ENCODE results near the gene ANKLE2.
"Not testable (repeated sequence)": the region's sequence is repeated elsewhere in the genome, so short reads cannot be mapped to it uniquely, and the experiment has no call there.

Gene ANKLE2

GRCh38 chr12:132788375-132789098 is 26.9 kb upstream of the ANKLE2 start:
- Mint-ChIP-seq H3K4me1 (peaks cover 5 to 11% of the 10 kb centered on the region in 2 donors), H3K27ac (no peak overlapping the region), H3K9me3 (no peaks in the 10 kb centered on the region), H3K27me3 (no peaks in the 10 kb centered on the region), H3K36me3 (peaks cover 56 to 65% of the 10 kb centered on the region in 2 donors), H3K4me3 (no peak overlapping the region)
- ATAC-seq (replicated peaks) (no peak), DNase-seq (no peak)

DNA sequence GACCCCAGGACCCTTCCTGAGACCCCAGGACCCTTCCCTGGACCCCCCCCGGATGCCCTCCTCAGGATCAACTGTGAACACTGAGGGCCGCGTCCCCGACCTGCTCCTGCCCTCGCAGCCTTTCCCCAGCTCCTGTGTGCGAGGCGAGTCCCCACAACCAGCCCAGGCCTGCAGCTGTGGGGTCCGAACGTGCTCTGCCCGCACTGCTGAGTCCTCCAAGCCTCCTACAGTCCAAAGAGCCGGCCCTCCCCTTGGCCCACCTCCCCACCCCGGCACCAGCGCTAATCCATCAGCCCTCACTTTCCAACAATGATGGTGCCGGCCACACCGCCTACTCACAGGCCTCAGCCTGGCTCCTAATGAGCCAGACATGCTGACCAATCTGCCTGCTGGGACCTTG is 26.2 kb upstream of the ANKLE2 start:
- Mint-ChIP-seq H3K36me3 (peaks cover 59 to 70% of the 10 kb centered on the region in 2 donors), H3K4me3 (peak overlapping the region in 1 of 2 donors; percentile 8), H3K27me3 (no peaks in the 10 kb centered on the region), H3K4me1 (peaks cover 5 to 11% of the 10 kb centered on the region in 2 donors), H3K9me3 (no peaks in the 10 kb centered on the region), H3K27ac (peak overlapping the region; percentile 81)
- DNase-seq, result no peak
- ATAC-seq (replicated peaks), result no peak

DNA sequence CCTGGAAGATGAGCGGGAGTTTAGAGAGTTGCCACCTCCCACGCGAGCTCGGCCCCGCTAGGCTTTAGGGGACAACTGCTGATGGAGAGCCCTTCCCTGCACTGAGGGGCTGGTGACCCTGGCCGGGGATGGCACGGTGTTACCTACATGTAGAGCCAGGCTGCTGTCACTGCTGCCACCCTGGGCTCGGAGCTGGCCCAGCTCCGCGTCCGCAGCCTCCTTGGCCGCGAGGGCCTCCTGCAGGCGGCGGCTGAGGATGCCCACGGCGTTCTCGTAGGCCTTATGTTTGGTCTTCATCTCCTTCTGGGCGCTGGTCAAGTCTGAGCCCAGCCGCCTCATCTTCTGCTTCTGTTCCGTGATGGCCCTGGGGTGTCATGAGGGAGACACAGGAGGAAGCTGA is 24.6 kb upstream of the ANKLE2 start:
- peaks cover 2 to 10% of the 10 kb centered on the region in 2 donors for H3K4me1 Mint-ChIP-seq
- DNase-seq (no peak), ATAC-seq (replicated peaks) (no peak)
- peaks cover 60 to 71% of the 10 kb centered on the region in 2 donors for H3K36me3 Mint-ChIP-seq
- no peak overlapping the region for H3K4me3 Mint-ChIP-seq
- no peak overlapping the region for H3K27ac Mint-ChIP-seq
- H3K27me3 Mint-ChIP-seq, result no peaks in the 10 kb centered on the region
- H3K9me3 Mint-ChIP-seq, result no peaks in the 10 kb centered on the region

DNA sequence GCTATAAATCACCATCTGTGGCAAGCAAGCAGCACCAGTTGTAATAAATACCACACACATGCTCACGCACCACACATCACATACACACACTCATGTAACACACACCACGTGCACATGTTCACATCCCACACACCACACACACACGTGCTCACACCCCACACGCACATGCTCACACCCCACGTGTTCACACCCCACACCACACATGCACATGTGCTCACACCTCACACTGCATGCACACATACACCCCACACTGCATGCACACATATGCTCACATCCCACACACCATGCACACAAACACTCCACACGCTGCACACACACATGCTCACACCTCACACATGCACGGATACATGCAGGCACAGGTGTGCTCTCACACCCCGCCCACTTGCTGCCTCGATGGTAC is 22.9 kb upstream of the ANKLE2 start:
- H3K4me1 Mint-ChIP-seq, result peaks cover 0 to 13% of the 10 kb centered on the region in 2 donors
- H3K27ac Mint-ChIP-seq, result peak overlapping the region; percentile 43
- H3K36me3 Mint-ChIP-seq, result peaks cover 62 to 78% of the 10 kb centered on the region in 2 donors
- no peaks in the 10 kb centered on the region for H3K27me3 Mint-ChIP-seq
- DNase-seq, result no peak
- ATAC-seq (replicated peaks), result no peak
- H3K4me3 Mint-ChIP-seq, result no peak overlapping the region
- H3K9me3 Mint-ChIP-seq, result no peaks in the 10 kb centered on the region

GRCh38 chr12:132783917-132784531 is 22.4 kb upstream of the ANKLE2 start:
- DNase-seq, result no peak
- H3K36me3 Mint-ChIP-seq, result peaks cover 58 to 75% of the 10 kb centered on the region in 2 donors
- no peak overlapping the region for H3K27ac Mint-ChIP-seq
- ATAC-seq (replicated peaks), result no peak
- H3K9me3 Mint-ChIP-seq, result no peaks in the 10 kb centered on the region
- peaks cover 0 to 13% of the 10 kb centered on the region in 2 donors for H3K4me1 Mint-ChIP-seq
- H3K27me3 Mint-ChIP-seq, result no peaks in the 10 kb centered on the region
- H3K4me3 Mint-ChIP-seq, result no peak overlapping the region

- H3K4me3 Mint-ChIP-seq, result no peak overlapping the region
- no peak for DNase-seq
- peaks cover 0 to 8% of the 10 kb centered on the region in 2 donors for H3K4me1 Mint-ChIP-seq
- no peaks in the 10 kb centered on the region for H3K27me3 Mint-ChIP-seq
- no peaks in the 10 kb centered on the region for H3K9me3 Mint-ChIP-seq
- H3K27ac Mint-ChIP-seq, result no peak overlapping the region
- ATAC-seq (replicated peaks), result no peak
- peaks cover 55 to 63% of the 10 kb centered on the region in 2 donors for H3K36me3 Mint-ChIP-seq
These were observed 20.3 kb upstream of the ANKLE2 start for GRCh38 chr12:132781938-132782337.

DNA sequence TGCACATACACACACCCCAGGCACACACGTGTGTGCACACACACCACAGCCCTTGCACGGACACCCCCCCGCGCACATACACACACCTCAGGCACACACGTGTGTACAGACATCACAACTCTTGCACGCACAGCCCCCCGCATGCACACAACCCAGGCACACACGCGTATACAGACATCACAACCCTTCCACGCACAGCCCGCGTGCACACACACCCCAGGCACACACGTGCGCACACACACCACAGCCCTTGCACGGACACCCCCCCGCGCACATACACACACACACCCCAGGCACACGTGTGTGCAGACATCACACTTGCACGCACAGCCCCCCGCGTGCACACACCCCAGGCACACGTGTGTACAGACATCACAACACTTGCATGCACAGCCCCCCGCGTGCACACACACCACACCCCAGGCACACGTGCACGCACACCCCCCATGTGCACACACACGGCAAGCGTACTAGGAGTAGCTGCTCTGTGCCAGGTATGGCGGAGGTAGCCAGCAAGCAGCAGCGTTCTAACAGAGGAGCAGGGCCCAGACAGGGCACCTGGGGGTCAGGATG is 18.2 kb upstream of the ANKLE2 start:
- Mint-ChIP-seq H3K36me3 (peaks cover 54 to 57% of the 10 kb centered on the region in 2 donors), H3K9me3 (no peaks in the 10 kb centered on the region), H3K4me1 (peaks cover 0 to 8% of the 10 kb centered on the region in 2 donors), H3K4me3 (no peak overlapping the region), H3K27me3 (no peaks in the 10 kb centered on the region), H3K27ac (peak overlapping the region; percentile 83)
- ATAC-seq (replicated peaks) (no peak), DNase-seq (no peak)

- peaks cover 54 to 61% of the 10 kb centered on the region in 2 donors for H3K36me3 Mint-ChIP-seq
- H3K27ac Mint-ChIP-seq, result peak overlapping the region; percentile 3
- no peak overlapping the region for H3K4me3 Mint-ChIP-seq
- ATAC-seq (replicated peaks) (no peak), DNase-seq (no peak)
- H3K9me3 Mint-ChIP-seq, result no peaks in the 10 kb centered on the region
- H3K27me3 Mint-ChIP-seq, result no peaks in the 10 kb centered on the region
- peaks cover 13 to 14% of the 10 kb centered on the region in 2 donors for H3K4me1 Mint-ChIP-seq
These were observed 16.0 kb upstream of the ANKLE2 start for GRCh38 chr12:132777614-132778013.

- H3K27ac Mint-ChIP-seq, result peak overlapping the region; percentile 3
- ATAC-seq (replicated peaks), result no peak
- H3K4me1 Mint-ChIP-seq, result peaks cover 15 to 20% of the 10 kb centered on the region in 2 donors
- no peaks in the 10 kb centered on the region for H3K9me3 Mint-ChIP-seq
- H3K36me3 Mint-ChIP-seq, result peaks cover 55 to 58% of the 10 kb centered on the region in 2 donors
- no peak overlapping the region for H3K4me3 Mint-ChIP-seq
- H3K27me3 Mint-ChIP-seq, result no peaks in the 10 kb centered on the region
- DNase-seq, result no peak
These were observed 15.4 kb upstream of the ANKLE2 start for GRCh38 chr12:132776816-132777568.

DNA sequence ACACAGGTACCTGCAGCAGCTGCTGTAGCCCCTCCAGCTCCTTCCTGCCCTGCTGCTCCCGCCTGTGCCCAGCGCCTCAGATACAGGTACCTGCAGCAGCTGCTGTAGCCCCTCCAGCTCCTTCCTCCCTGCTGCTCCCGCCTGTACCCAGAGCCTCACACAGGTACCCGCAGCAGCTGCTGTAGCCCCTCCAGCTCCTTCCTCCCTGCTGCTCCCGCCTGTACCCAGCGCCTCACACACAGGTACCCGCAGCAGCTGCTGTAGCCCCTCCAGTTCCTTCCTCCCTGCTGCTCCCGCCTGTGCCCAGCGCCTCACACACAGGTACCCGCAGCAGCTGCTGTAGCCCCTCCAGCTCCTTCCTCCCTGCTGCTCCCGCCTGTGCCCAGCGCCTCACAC is 14.6 kb upstream of the ANKLE2 start:
- not testable (repeated sequence) for H3K9me3 Mint-ChIP-seq

DNA sequence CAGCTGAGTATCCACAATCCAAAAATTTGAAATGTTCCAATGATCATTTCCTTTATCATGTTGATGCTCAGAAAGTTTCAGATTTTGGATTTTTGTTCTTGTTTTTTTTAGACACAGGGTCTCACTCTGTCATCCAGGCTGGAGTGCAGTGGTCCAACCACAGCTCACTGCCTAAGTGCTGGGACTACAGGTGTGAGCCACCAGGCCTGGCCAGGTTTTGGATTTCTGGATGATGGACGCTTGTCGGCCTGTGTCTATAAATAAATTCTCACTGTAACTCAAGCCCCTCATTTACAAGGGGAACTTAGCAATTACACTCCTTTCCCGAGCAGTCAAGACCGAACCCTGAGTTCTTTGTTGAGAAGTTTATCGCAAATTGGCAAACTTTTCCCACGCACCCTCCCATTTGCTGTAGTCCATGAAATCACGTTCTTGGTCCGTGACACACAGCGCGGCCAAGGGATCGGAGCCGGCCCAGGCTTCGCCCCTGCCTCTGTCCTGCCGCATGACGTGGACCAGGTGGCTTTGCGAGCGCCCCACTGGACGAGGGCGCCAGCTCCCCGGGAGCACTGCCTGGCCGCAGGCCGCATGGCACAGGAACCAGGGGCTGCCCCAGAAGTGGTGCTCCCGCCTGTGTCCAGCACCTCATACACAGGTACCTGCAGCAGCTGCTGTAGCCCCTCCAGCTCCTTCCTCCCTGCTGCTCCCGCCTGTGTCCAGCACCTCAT is 14.0 kb upstream of the ANKLE2 start:
- H3K27ac Mint-ChIP-seq, result no peak overlapping the region
- no peaks in the 10 kb centered on the region for H3K27me3 Mint-ChIP-seq
- peaks cover 20 to 34% of the 10 kb centered on the region in 2 donors for H3K4me1 Mint-ChIP-seq
- peaks cover 56 to 60% of the 10 kb centered on the region in 2 donors for H3K36me3 Mint-ChIP-seq
- H3K4me3 Mint-ChIP-seq, result no peak overlapping the region
- H3K9me3 Mint-ChIP-seq, result no peaks in the 10 kb centered on the region
- ATAC-seq (replicated peaks) (no peak), DNase-seq (no peak)

More for the DNA sequence above, 14.6 kb upstream of the ANKLE2 start:
- DNase-seq; H3K4me3 Mint-ChIP-seq; H3K27ac Mint-ChIP-seq; ATAC-seq (replicated peaks); H3K27me3 Mint-ChIP-seq: not testable (repeated sequence)
- H3K4me1 Mint-ChIP-seq, result peaks cover 19 to 28% of the 10 kb centered on the region in 2 donors
- H3K36me3 Mint-ChIP-seq, result peaks cover 57 to 61% of the 10 kb centered on the region in 2 donors

DNA sequence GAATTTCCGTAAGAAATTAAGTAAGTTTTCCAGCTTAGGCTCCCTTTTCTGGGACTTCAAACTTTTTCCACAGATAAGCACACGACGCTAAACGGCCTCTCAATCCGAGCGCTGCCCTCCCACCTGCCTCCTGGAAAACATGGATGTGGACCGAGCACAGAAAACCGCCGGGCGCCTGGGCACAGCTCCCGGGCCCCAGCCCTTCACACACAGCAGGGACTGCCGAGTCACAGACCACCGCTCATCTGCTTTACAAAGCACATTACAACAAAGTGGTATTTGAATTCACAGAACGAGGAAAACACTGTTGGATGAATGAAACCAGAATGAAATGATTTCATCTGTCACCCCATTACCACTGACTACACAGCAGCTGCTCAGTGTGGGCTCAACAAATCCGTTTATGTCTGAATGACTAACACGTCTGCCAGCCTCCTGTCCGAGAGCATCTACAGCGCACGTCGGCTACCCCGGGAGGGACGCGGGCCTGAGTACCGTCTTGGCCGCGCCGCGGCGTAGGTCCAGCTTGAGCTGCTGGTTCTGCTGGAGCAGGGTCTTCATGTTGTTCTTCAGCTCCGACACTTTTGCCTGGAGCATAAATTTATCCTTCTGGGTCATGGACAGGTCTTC is 13.1 kb upstream of the ANKLE2 start:
- Mint-ChIP-seq H3K4me3 (no peak overlapping the region), H3K9me3 (no peaks in the 10 kb centered on the region), H3K36me3 (peaks cover 51 to 57% of the 10 kb centered on the region in 2 donors), H3K27me3 (no peaks in the 10 kb centered on the region), H3K27ac (no peak overlapping the region), H3K4me1 (peaks cover 20 to 43% of the 10 kb centered on the region in 2 donors)
- ATAC-seq (replicated peaks), result no peak
- no peak for DNase-seq

GRCh38 chr12:132774159-132774558 is 12.5 kb upstream of the ANKLE2 start:
- no peak overlapping the region for H3K27ac Mint-ChIP-seq
- ATAC-seq (replicated peaks) (no peak), DNase-seq (no peak)
- peaks cover 20 to 49% of the 10 kb centered on the region in 2 donors for H3K4me1 Mint-ChIP-seq
- H3K27me3 Mint-ChIP-seq, result no peaks in the 10 kb centered on the region
- no peaks in the 10 kb centered on the region for H3K9me3 Mint-ChIP-seq
- H3K36me3 Mint-ChIP-seq, result peaks cover 52 to 59% of the 10 kb centered on the region in 2 donors
- no peak overlapping the region for H3K4me3 Mint-ChIP-seq

Data from stimulated activated naive B cell treated with anti-CD40 and anti-IgM and Interleukin-4, amounts not matched to agents 10 μg/mL and 1 μg/mL and 100 μg/mL, for 72 hours (primary cell).